Prostate gland (tissue), 2 donors: ENCODE measurements around the gene PSMD13. TPM values are rescaled to one million over a fixed set of nuclear protein-coding genes. Genes with fewer than 3 reads are reported as not detected.

ENCODE experiments used
- DNase-seq: peaks from one replicate; pipeline ENCODE4 v3.0.0-alpha.2; 2019; ENCODE audit warnings: low spot score
- H3K27ac ChIP-seq, 2 donors: fragments of 200-600 bp; sonication (generic); 2 replicates each; pipeline ENCODE4 v1.5.1; 2017 to 2019
- H3K27me3 ChIP-seq: fragments of 200-600 bp; sonication (generic); replicated peaks from 2 replicates; pipeline ENCODE4 v1.5.1; 2019; ENCODE audit not compliant: insufficient read depth
- H3K36me3 ChIP-seq, 2 donors: fragments of 200-600 bp; sonication (generic); 1 replicate in 1 of 2; 2 replicates in 1 of 2; pipeline versions ENCODE4 v1.5.1 to v1.8.1; 2017 to 2019
- H3K4me1 ChIP-seq: fragments of 200-600 bp; sonication (generic); replicated peaks from 2 replicates; pipeline ENCODE4 v1.5.1; 2019
- H3K4me3 ChIP-seq, 2 donors: fragments of 200-600 bp; sonication (generic); 2 replicates each; pipeline ENCODE4 v1.5.1; 2017 to 2019
- H3K9me3 ChIP-seq: fragments of 200-600 bp; sonication (generic); 2 replicates; pipeline ENCODE4 v1.5.1; 2017
- POLR2A ChIP-seq: fragments of 450-650 bp; IDR thresholded peaks from one replicate; pipeline ENCODE4 v1.6.1; 2016; ENCODE audit warnings: antibody characterized with exemption, mild to moderate bottlenecking
- POLR2AphosphoS5 ChIP-seq: sonication (generic); formaldehyde crosslinking; IDR thresholded peaks from one replicate; pipeline ENCODE4 v1.6.1; 2017; ENCODE audit warnings: antibody characterized with exemption
- WGBS: methylation state at CpG from one replicate; pipeline ENCODE4 v1.1.5; 2018; 5-methylcytosine and 5-hydroxymethylcytosine counted together
- intact Hi-C: fragments of 100-400 bp; cut with DNase I; formaldehyde crosslinking; loops from one replicate; pipeline ENCODE4 v1.14.2; 2022
- total RNA-seq, 2 donors: library from RNA; depleted of rRNA; stranded (reverse); fragments of >200 nt; gene quantifications; one replicate each; pipeline ENCODE4 v1.1.0, GENCODE V29; 2016
- TF ChIP-seq, protein P1 (sequence below), 4 experiments: fragments of 200-600 bp in 2 of 4; fragments of 450-650 bp in 2 of 4; sonication (generic) in 2 of 4; IDR thresholded peaks; 1 replicate in 3 of 4; 2 replicates in 1 of 4; pipeline ENCODE4 v1.5.1; 2016 to 2019; ENCODE audit warnings: antibody characterized with exemption in 4 of 4, mild to moderate bottlenecking in 2 of 4, moderate library complexity in 2 of 4

Gene PSMD13
- total RNA-seq, 2 donors from 2014 or later: 87.4 to 129 TPM

- TF ChIP-seq POLR2AphosphoS5 (no peak), POLR2A (no peak)
- TF ChIP-seq, protein P1, sequence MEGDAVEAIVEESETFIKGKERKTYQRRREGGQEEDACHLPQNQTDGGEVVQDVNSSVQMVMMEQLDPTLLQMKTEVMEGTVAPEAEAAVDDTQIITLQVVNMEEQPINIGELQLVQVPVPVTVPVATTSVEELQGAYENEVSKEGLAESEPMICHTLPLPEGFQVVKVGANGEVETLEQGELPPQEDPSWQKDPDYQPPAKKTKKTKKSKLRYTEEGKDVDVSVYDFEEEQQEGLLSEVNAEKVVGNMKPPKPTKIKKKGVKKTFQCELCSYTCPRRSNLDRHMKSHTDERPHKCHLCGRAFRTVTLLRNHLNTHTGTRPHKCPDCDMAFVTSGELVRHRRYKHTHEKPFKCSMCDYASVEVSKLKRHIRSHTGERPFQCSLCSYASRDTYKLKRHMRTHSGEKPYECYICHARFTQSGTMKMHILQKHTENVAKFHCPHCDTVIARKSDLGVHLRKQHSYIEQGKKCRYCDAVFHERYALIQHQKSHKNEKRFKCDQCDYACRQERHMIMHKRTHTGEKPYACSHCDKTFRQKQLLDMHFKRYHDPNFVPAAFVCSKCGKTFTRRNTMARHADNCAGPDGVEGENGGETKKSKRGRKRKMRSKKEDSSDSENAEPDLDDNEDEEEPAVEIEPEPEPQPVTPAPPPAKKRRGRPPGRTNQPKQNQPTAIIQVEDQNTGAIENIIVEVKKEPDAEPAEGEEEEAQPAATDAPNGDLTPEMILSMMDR (IDR thresholded peaks at IDR 0.05): no peak
- H3K9me3 ChIP-seq: no peaks in the 10 kb centered on the region
- WGBS: 90% methylated on average over 5 of the region's 5 CpGs
- DNase-seq: no peak
- peak overlapping the region; percentile 57 to 98 for H3K27ac ChIP-seq
- H3K4me1 ChIP-seq: peaks cover 12% of the 10 kb centered on the region
- H3K36me3 ChIP-seq: peaks cover 0 to 5% of the 10 kb centered on the region in 2 donors
- H3K4me3 ChIP-seq: no peak overlapping the region
- intact Hi-C loops: no loop called here
- no peaks in the 10 kb centered on the region for H3K27me3 ChIP-seq
These were observed 4.9 kb downstream of the PSMD13 start for GRCh38 chr11:241634-242033.

GRCh38 chr11:244376-244775, 7.6 kb downstream of the PSMD13 start:
- intact Hi-C loops: no loop called here
- peaks cover 7 to 16% of the 10 kb centered on the region in 2 donors for H3K36me3 ChIP-seq
- no peaks in the 10 kb centered on the region for H3K9me3 ChIP-seq
- peaks cover 8% of the 10 kb centered on the region for H3K4me1 ChIP-seq
- DNase-seq: no peak
- no peaks in the 10 kb centered on the region for H3K27me3 ChIP-seq
- H3K4me3 ChIP-seq: no peak overlapping the region
- WGBS: 94% methylated on average over 2 of the region's 2 CpGs
- TF ChIP-seq, protein P1 (IDR thresholded peaks at IDR 0.05): no peak
- TF ChIP-seq POLR2A (no peak), POLR2AphosphoS5 (no peak)
- H3K27ac ChIP-seq: no peak overlapping the region

GRCh38 chr11:249062-249461, 12.3 kb downstream of the PSMD13 start:
- no peak for DNase-seq
- no peaks in the 10 kb centered on the region for H3K4me1 ChIP-seq
- no peaks in the 10 kb centered on the region for H3K9me3 ChIP-seq
- TF ChIP-seq POLR2A (no peak), POLR2AphosphoS5 (no peak)
- TF ChIP-seq, protein P1 (IDR thresholded peaks at IDR 0.05): no peak
- intact Hi-C loops: no loop called here
- H3K27me3 ChIP-seq: no peaks in the 10 kb centered on the region
- H3K36me3 ChIP-seq: peaks cover 7 to 16% of the 10 kb centered on the region in 2 donors
- no peak overlapping the region for H3K4me3 ChIP-seq
- WGBS: 89% methylated on average over 8 of the region's 8 CpGs
- H3K27ac ChIP-seq: no peak overlapping the region

DNA sequence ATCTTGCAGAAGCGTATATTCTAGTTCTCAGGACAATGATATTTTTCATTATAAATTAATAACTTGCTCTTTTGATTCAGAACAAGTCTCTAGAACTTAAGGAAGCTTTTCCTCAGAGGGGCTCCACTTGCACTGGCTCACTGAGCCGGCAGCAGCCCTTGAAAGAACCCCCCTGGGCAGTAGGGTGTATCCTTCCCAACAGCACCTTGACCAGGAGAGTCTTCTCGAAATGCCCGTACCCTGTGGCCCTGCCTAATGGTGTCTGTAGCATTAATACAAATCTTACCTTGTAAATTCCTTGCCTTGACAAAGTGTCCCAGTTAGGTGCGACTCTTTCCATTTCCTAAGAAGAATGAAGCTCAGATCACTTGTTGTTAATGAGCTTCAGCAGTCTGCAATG, 13.5 kb downstream of the PSMD13 start:
- TF ChIP-seq POLR2AphosphoS5 (no peak), POLR2A (no peak)
- TF ChIP-seq, protein P1 (IDR thresholded peaks at IDR 0.05): no peak
- H3K9me3 ChIP-seq: no peaks in the 10 kb centered on the region
- intact Hi-C loops: no loop called here
- no peak overlapping the region for H3K4me3 ChIP-seq
- no peaks in the 10 kb centered on the region for H3K4me1 ChIP-seq
- no peaks in the 10 kb centered on the region for H3K27me3 ChIP-seq
- no peak overlapping the region for H3K27ac ChIP-seq
- WGBS: 79% methylated on average over 5 of the region's 5 CpGs
- H3K36me3 ChIP-seq: peaks cover 7 to 12% of the 10 kb centered on the region in 2 donors
- no peak for DNase-seq

DNA sequence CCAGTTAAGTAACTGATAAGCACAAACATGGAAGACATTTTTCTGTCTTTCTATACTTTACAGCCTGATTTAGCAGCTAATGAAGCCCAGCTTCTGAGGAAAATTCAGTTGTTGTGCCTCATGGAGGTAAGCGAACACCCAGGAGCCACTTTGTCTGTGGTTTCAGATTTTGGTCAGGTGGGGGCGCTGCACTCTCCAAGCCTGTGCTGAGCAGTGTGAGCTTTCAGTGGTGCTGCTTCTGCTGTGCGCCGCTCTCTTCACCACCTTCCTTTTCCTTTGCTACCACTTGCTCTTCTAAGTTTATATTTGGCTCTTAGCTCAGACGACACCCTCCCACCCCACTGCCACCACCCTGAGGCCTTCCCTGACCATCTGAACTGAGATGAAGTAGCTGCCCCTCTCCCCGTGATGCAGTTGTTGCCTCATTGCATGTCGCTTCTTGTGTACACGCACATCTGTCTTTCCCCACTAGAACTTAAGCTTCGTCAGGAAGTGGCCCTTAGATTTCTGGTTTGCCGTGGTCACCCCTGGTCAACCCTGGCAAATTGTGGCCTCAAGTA, 14.0 kb downstream of the PSMD13 start:
- peak; percentile 29 for DNase-seq
- Histone ChIP-seq H3K27me3 (no peaks in the 10 kb centered on the region), H3K27ac (no peak overlapping the region), H3K36me3 (peaks cover 7 to 12% of the 10 kb centered on the region in 2 donors), H3K4me3 (no peak overlapping the region), H3K4me1 (no peaks in the 10 kb centered on the region), H3K9me3 (no peaks in the 10 kb centered on the region)
- TF ChIP-seq POLR2A (no peak), POLR2AphosphoS5 (no peak)
- TF ChIP-seq, protein P1 (IDR thresholded peaks at IDR 0.05): peak in 3 of 4 experiments; percentile 39 to 52 (median 47)
- WGBS: 80% methylated on average over 10 of the region's 10 CpGs
- intact Hi-C loops: no loop called here
